Dermis blood vessel endothelial cell (primary cell): ENCODE measurements around the gene PHF20. TPM values are rescaled to one million over a fixed set of nuclear protein-coding genes. Genes with fewer than 3 reads are reported as not detected.
"Not testable (repeated sequence)": the region's sequence is repeated elsewhere in the genome, so short reads cannot be mapped to it uniquely, and the experiment has no call there.

ENCODE experiments used
- DNase-seq: peaks from one replicate; pipeline ENCODE4 v3.0.0; 2010
- total RNA-seq: library from RNA; depleted of rRNA; stranded (reverse); fragments of >200 nt; gene quantifications from 2 replicates; pipeline ENCODE4 v1.2.3, GENCODE V29; 2014

PHF20 gene
- total RNA-seq, 1 donor from 2014 or later: 41.5 TPM

- no peak for DNase-seq
Observed at GRCh38 chr20:35887393-35888064, 115.7 kb downstream of the PHF20 start.

DNA sequence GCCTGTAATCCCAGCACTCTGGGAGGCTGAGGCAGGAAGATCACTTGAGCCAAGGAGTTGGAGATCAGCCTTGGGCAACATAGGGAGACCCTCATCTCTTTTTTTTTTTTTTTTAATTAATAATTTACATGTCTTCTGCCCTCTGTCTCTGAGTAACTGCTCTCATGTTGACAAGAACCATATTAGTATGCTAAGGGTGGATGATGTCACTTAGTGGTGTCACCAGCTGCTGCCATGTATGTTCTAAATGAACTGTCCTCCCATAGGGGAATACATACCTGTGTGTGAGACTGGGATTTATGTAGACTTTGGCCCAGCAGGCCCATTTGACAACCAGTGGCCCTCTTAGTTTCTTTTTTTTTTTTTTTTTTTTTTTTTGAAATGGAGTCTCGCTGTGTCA lies 116.8 kb downstream of the PHF20 start:
- no peak for DNase-seq

- DNase-seq: no peak
Observed at GRCh38 chr20:35891375-35891774, 119.6 kb downstream of the PHF20 start.

- DNase-seq: no peak
Observed at GRCh38 chr20:35892871-35893270, 121.1 kb downstream of the PHF20 start.

DNA sequence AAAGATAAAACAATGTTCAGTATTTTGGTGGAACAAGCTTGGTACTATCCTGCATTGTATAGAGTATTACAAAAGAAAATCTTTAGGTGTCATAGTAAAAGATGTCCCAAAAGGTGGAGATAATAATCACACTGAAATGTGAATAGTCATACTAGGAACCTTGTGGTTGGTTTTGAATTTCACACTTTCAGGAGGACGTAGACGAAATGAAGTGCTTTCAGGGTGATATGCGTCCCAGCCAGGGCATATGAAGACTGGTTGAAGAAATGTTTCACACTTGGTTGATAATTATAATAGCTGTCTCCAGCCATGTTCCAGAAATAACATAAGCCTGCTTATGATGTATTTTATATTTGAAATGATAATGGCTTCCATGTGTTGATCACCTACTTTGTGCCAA lies 122.1 kb downstream of the PHF20 start:
- no peak for DNase-seq

GRCh38 chr20:35895516-35895915 lies 123.7 kb downstream of the PHF20 start:
- not testable (repeated sequence) for DNase-seq

DNA sequence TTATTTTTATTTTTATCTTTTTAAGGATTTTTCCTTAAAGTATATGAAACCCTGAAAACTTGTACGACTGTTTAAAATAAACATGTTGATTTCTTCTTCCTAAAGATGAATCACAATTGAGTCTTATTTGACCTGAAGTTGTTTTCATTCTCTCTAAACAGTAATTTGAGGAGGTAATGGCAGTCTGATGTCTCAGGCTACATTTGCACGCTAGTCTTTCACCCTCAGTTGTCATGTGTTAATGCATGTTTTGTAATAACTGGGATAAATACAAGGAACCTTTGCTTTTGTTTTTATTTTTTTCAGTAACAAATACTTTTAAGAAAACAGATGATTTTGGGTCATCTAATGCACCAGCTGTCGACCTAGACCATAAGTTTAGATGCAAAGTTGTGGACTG lies 127.2 kb downstream of the PHF20 start:
- DNase-seq: no peak

DNA sequence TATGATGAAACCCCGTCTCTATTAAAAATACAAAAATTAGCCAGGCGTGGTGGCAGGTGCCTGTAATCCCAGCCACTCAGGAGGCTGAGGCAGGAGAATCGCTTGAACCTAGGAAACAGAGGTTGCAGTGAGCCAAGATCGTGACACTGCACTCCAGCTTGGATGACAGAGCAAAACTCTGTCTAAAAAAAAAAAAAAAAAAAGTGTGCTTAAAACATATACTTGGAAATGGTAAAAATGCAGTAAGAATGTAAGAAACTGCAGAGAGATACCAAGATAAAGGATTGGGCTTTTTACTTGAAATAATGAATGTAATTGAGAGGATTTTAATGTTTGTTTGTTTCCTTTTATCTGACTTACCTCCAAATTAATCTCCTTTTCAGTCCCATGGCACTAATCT lies 129.4 kb downstream of the PHF20 start:
- not testable (repeated sequence) for DNase-seq

GRCh38 chr20:35901678-35902544 lies 130.1 kb downstream of the PHF20 start:
- peak; percentile 77 for DNase-seq

DNA sequence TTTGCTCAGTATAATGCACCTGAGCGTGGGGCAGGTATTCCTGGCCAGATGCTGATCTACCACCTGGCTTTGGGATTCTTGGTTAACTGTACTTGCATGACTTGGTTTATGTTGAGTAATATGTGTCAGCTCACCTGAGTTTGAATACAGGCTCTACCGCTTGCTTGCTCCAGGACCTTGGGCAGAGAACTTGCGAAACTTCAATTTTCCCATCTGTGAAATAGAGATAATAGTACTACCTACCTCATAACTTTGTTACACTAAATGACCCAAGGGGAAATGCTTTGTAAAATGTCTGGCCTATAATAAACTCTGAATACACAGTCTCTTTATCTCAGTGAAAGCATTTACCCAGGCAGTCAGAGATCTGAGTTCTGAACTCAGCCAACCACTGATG lies 130.7 kb downstream of the PHF20 start:
- no peak for DNase-seq

DNA sequence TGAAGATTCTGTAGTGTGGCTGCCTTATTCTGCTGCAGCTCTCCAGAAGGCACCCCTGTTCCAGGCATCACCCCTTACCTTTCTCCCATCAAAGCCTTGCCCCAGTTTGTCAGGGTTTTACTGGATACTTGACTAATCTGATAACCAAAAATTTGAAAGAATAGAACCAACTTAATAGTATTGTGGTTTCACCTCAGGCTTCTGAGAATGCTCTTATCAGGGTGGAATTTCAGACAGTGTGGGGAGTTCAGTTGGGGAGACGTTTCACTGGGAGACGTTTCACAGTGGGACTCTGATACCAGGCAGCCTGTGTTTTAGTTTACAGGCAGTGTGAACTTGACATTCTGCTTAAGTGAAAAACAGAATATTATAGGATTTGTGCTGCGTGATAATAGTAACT lies 132.0 kb downstream of the PHF20 start:
- DNase-seq: no peak

DNA sequence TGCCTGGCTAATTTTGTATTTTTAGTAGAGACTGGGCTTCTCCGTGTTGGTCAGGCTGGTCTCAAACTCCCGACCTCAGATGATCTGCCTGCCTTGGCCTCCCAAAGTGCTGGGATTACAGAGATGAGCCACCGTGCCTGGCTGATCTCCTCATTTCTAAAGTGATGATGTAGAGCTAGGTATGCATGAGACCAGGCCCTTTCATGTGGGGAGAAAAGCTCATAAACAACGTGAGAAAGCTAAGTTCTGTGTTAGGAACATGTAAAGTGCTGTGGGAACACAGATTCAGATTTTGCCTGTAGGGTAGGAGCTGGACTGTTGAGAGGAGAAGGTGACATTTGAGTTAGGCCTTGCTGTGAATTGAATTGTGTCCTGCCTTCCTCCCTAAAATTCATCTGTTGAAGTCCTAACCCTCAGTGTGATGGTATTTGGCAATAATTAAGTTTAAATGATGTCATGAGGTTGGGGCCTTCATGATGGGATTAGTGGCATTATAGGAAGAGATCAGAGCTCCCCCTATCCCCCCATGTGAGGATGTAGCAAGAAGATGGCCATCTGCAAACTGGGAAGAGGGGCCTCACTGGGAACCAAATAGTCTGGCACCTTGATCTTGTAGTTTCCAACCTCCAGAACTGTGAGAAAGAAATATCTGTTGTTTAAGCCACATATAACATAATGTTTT lies 133.3 kb downstream of the PHF20 start:
- DNase-seq: no peak

DNA sequence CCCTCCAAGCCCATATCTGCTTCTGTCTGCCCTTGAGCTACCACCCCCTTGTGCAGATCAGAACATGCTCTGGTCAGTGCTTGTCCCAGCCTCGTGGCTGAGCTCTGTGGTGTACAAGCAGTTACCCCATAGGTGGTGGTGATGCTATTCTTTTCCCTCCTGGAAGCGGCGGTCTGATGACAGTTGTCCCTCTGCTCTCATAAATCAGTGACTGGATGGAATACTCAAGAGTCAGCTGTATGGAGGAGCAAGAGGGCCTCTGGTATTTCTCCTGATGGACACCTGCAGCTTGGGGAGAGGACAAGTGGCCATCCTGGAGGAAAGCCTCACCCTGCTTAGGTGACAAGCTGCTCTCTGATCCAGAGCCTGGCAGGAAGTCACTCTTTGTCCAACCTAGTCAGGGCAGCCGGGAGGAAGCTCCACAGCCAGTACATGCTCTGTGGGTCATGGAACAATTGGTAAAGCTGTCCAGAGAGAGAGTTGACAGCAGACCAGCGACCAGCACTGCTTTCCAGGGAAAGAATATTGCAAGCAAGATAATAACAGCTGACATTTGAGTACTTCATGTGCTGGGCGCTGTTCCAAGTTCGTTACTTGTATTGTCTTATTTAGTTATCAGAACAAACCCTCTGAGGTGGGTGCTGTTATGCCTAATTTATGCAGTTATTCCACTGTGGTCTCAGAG lies 135.3 kb downstream of the PHF20 start:
- DNase-seq: peak; percentile 59

GRCh38 chr20:35908007-35908406 lies 136.2 kb downstream of the PHF20 start:
- DNase-seq: no peak

- no peak for DNase-seq
Observed at GRCh38 chr20:35909176-35909575, 137.4 kb downstream of the PHF20 start.

- no peak for DNase-seq
Observed at GRCh38 chr20:35909796-35910195, 138.0 kb downstream of the PHF20 start.

DNA sequence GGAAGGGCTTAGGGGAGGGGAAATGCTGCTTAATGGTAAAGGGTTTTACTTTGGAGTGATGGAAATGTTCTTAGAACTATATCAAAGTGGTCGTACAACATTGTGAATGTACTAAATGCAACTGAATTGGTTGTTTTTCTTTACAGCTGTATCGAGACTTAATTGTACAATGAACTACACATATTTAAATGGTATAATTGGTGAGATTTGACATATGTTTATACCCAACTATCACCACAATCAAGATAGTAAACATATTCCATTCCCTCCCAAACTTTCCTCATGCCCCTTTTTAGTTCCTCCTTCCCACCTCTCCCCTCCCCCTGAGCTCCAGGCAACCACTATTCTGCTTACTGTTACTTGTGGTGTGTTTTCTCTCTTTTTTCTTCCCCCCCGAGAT lies 138.4 kb downstream of the PHF20 start:
- DNase-seq: no peak

- DNase-seq: no peak
Observed at GRCh38 chr20:35912881-35913280, 141.1 kb downstream of the PHF20 start.

GRCh38 chr20:35917077-35917476 lies 145.3 kb downstream of the PHF20 start:
- no peak for DNase-seq

DNA sequence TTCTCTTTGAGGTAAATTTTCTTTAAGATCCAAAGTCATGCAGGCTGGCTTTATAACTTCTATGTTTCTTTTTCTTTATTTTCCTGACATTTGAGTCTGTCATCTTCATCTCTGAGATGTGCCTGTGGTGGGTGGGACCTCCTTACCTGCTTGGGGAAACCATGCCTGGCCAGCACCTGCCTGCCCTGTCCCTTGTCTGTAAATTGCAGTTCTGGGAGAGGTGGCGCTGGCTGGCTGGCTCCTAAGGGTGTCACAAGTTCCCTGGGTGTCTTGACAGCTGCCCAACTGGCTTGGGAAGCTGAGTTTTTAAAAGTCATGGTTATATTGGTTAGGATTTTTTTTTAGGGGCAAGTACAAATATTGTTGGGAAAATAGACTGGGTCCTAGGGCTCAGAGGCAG lies 146.2 kb downstream of the PHF20 start:
- DNase-seq: no peak

DNA sequence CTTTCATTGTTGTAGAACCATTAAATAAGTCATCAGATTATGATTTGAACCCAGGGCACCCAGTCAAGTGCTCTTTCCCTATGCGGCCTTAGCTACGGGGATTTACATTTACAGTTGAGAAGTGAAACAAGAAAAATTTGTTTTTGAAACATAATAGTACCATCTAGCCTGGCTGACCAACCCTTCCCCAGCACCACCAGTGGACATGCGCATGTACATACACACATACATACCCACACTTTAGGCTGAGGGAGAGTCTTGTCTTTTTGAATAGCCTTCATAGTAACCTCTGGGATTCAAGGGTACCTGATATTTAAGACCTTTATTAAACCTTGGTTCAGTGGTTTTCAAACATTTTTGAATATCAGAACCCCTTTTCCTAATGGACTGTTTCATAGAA lies 148.7 kb downstream of the PHF20 start:
- DNase-seq: no peak

DNA sequence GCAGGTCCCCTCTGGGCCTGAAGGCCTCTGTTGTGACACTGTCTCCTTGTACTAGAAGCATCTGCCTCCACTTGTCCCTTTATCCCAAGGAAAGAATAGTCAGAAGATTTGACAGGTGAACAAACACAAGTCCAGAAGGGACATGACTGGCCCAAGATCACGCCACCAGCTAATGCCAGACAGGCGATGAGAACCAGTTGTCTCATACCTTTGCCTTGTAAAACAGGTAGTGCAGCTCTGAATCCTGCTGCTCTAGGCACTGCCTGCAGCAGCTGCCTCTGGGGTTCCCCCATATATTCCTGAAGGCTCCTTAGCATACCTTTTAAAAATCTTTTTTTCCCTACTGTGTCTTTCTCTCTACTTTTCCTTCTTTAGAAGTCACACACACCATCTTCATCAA lies 157.5 kb downstream of the PHF20 start:
- DNase-seq: no peak

DNA sequence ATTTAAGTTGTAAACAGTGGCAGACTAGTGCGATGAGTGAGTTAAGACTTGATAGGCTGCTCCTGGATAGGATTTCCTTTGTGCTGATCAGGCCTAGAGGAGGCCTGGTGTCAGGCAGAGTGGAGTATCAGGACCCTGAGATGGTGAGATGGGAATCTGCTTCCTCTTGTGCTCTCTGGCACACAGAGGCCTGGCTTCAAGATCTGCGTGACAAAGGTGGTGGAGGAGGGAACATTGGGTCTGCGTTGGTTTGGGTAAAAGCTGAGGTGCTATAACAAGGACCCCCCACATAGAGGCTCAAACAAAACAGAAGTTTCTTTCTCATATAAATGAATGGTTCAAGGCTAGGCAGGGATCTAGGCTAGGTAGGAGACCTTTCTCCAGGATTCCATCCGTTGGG lies 162.2 kb downstream of the PHF20 start:
- no peak for DNase-seq
